ENCODE data around the gene ULK2. TPM values are rescaled to one million over a fixed set of nuclear protein-coding genes. Genes with fewer than 3 reads are reported as not detected.
A peak's percentile ranks its signal among the peaks of the same experiment; 100 is the strongest.

The ULK2 gene
- total and polyA plus RNA-seq, 8 donors, result 14.4 to 36.7 (median 28.3) TPM

GRCh38 chr17:19752216-19753050 is 115.3 kb downstream of the ULK2 start:
- no peaks in the 10 kb centered on the region for H3K36me3 ChIP-seq
- peaks cover 0 to 18% of the 10 kb centered on the region in 2 donors for H3K4me1 ChIP-seq
- peak; percentile 1 for ATAC-seq
- H3K4me3 ChIP-seq, result no peak overlapping the region
- H3K9me3 ChIP-seq, result no peaks in the 10 kb centered on the region
- no peaks in the 10 kb centered on the region for H3K27me3 ChIP-seq
- no peak for DNase-seq
- intact Hi-C loops (cut with DNase I), result no loop called here
- no peak for TF ChIP-seq CTCF (IDR thresholded peaks at IDR 0.05)
- peak overlapping the region in 1 of 2 donors; percentile 57 for H3K27ac ChIP-seq

- no peak for TF ChIP-seq CTCF (IDR thresholded peaks at IDR 0.05)
These were observed 116.9 kb downstream of the ULK2 start for GRCh38 chr17:19750835-19751234.

DNA sequence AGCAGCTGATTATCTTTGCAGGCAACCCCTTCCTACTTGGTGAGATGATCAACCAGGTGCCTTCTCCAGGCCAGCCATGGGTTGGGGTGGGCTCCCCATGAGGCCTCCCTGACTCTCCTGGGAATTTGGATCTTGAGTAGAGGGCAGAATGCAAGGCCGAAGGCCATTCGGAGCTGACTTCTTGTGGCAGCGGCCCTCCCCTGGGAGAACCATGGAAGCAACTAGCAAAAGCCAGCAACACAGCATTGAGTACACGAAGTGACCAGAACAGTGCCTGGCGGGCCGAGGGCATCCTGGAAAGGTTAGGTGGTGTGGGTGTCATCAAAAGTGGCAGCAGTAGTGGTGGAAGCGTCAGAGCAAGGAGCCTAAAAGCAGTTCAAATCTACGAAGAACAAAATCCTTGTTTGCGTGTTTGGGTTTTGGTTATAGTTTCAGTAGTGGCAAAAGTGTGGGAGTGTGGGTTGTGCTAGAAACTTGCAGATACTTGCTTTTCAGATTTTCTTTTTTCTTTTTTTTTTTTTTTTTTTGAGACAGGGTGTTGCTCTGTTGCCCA is 117.6 kb downstream of the ULK2 start:
- no peak for TF ChIP-seq CTCF (IDR thresholded peaks at IDR 0.05)
- DNase-seq, result peak in 1 of 4 donors; percentile 65
- H3K36me3 ChIP-seq, result no peaks in the 10 kb centered on the region
- no peak overlapping the region for H3K27ac ChIP-seq
- no peak for ATAC-seq
- H3K9me3 ChIP-seq, result no peaks in the 10 kb centered on the region
- no peaks in the 10 kb centered on the region for H3K27me3 ChIP-seq
- intact Hi-C loops (cut with DNase I), result no loop called here
- peaks cover 0 to 24% of the 10 kb centered on the region in 2 donors for H3K4me1 ChIP-seq
- H3K4me3 ChIP-seq, result no peak overlapping the region

More at GRCh38 chr17:19750835-19751234, 116.9 kb downstream of the ULK2 start:
- Histone ChIP-seq H3K9me3 (no peaks in the 10 kb centered on the region), H3K27ac (no peak overlapping the region), H3K4me3 (no peak overlapping the region), H3K4me1 (peaks cover 0 to 18% of the 10 kb centered on the region in 2 donors), H3K27me3 (no peaks in the 10 kb centered on the region), H3K36me3 (no peaks in the 10 kb centered on the region)
- ATAC-seq, result no peak
- intact Hi-C loops (cut with DNase I), result no loop called here
- DNase-seq, result no peak

- no peak overlapping the region for H3K4me3 ChIP-seq
- DNase-seq (no peak), ATAC-seq (no peak)
- H3K4me1 ChIP-seq, result peaks cover 0 to 33% of the 10 kb centered on the region in 2 donors
- H3K9me3 ChIP-seq, result no peaks in the 10 kb centered on the region
- no peak for TF ChIP-seq CTCF (IDR thresholded peaks at IDR 0.05)
- H3K36me3 ChIP-seq, result no peaks in the 10 kb centered on the region
- H3K27me3 ChIP-seq, result no peaks in the 10 kb centered on the region
- intact Hi-C loops (cut with DNase I), result no loop called here
- H3K27ac ChIP-seq, result no peak overlapping the region
These were observed 118.9 kb downstream of the ULK2 start for GRCh38 chr17:19748807-19749193.
